ENCODE measurements around the gene COL16A1. TPM values are rescaled to one million over a fixed set of nuclear protein-coding genes. Genes with fewer than 3 reads are reported as not detected.
A peak's percentile ranks its signal among the peaks of the same experiment; 100 is the strongest.

Gene COL16A1
- total RNA-seq, 1 experiment from 2014 or later, result 6.2 TPM

DNA sequence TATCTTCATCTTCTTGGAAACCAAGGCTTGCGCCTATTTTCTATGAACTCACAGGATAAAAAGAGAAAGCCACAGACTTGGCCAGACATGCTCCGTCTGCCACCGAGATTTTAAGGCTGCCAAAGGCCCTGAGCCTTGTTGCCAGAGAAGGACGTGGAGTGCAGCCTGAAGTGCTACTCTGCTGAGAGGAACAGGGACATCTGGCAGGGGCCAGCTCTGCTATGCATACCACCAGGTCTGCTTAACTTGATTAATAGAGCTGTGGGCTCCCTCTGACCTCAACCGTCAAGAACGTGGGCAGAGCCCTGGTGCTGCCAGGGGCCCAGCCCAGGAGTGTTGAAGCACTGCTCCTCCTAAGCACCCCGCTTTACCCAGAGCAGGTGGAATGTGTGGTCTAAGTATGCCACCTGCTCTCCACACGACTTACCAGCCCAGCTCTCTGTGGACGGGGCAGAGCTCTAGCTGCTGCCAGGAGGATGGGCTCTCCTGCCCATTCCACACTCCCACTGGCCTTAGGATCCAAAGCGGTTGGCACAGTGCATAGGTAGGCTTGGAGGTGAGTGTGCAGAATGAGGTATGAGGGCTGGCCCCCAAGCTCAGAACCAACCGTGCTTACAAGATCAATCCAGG lies 75.8 kb downstream of the COL16A1 start:
- H3K27ac ChIP-seq (ENCODE audit: insufficient read length, low read depth, low read length), result no peak overlapping the region
- peak overlapping the region in 2 of 3 experiments; percentile 15 to 18; a peak in 1 of 7 replicates for H3K27ac Mint-ChIP-seq
- WGBS (ENCODE audit: extremely low coverage, insufficient read length, low lambda C conversion rate), result no CpG with 5 or more reads among the region's 11 CpGs
- H3K4me3 Mint-ChIP-seq, result no peak overlapping the region
- no peaks in the 10 kb centered on the region for H3K23me2 ChIP-seq (ENCODE audit: insufficient read length, low read depth, low read length, poor library complexity, severe bottlenecking)
- no peaks in the 10 kb centered on the region for H3K27me3 Mint-ChIP-seq (ENCODE audit: low read depth)
- H3K4ac ChIP-seq (ENCODE audit: low read depth, low read length), result no peak overlapping the region
- H3K18ac ChIP-seq (ENCODE audit: insufficient read length, low read depth, low read length), result no peak overlapping the region
- no peak overlapping the region for H2AFZ ChIP-seq (ENCODE audit: low read length)
- H3K27me3 ChIP-seq (ENCODE audit: insufficient read depth, low read length), result no peaks in the 10 kb centered on the region
- H3K9me3 ChIP-seq (ENCODE audit: control insufficient read depth, low read depth, low read length), result no peaks in the 10 kb centered on the region
- DNase-seq, result no peak
- no peak overlapping the region for H2BK5ac ChIP-seq (ENCODE audit: insufficient read length, low read length)
- no peak overlapping the region for H2BK120ac ChIP-seq (ENCODE audit: low read depth, low read length, poor library complexity, severe bottlenecking)
- no peak overlapping the region for H4K91ac ChIP-seq (ENCODE audit: insufficient read length, low read depth, low read length)
- H3T11ph ChIP-seq (ENCODE audit: low read length), result no peak overlapping the region
- H3K4me2 ChIP-seq (ENCODE audit: insufficient read depth, insufficient read length, low read length), result no peak overlapping the region
- H3K79me2 ChIP-seq (ENCODE audit: insufficient read depth, low read length), result no peaks in the 10 kb centered on the region
- H3K79me1 ChIP-seq (ENCODE audit: insufficient read depth, low read depth, low read length, poor library complexity, severe bottlenecking), result no peaks in the 10 kb centered on the region
- no peak overlapping the region for H2BK12ac ChIP-seq (ENCODE audit: insufficient read length, low read depth, low read length)
- H3K14ac ChIP-seq (ENCODE audit: insufficient read depth, low read length), result no peak overlapping the region
- no peak overlapping the region for H3K9ac ChIP-seq (ENCODE audit: extremely low read depth, insufficient read length, low read length)
- H4K8ac ChIP-seq (replicated peaks; ENCODE audit: insufficient read length, low read depth, low read length), result no peak overlapping the region
- H2AK5ac ChIP-seq (ENCODE audit: insufficient read length, low read length), result no peak overlapping the region
- H4K5ac ChIP-seq (ENCODE audit: insufficient read length, low read depth, low read length), result no peak overlapping the region
- no peak overlapping the region for H2BK20ac ChIP-seq (ENCODE audit: low read depth, low read length, poor library complexity, severe bottlenecking)
- H3K9me3 Mint-ChIP-seq, result no peaks in the 10 kb centered on the region
- H4K20me1 ChIP-seq (ENCODE audit: control insufficient read depth, insufficient read depth, insufficient read length), result no peaks in the 10 kb centered on the region
- no peak overlapping the region for H2BK15ac ChIP-seq (ENCODE audit: low read depth, low read length)
- H3K4me1 ChIP-seq (ENCODE audit: insufficient read depth, low read length), result no peaks in the 10 kb centered on the region
- H3K36me3 Mint-ChIP-seq (ENCODE audit: insufficient read depth in 1 of 3, low read depth in 3 of 3), result peaks cover 5 to 29% (median 23%) of the 10 kb centered on the region in 3 experiments; a peak in 6 of 7 replicates
- no peak overlapping the region for H3K23ac ChIP-seq (ENCODE audit: insufficient read length, low read depth, low read length)
- peaks cover 7 to 16% of the 10 kb centered on the region in 2 experiments for H3K4me1 Mint-ChIP-seq
- H3K56ac ChIP-seq (ENCODE audit: insufficient read length, low read depth, low read length), result no peak overlapping the region
- TF ChIP-seq, protein P1, sequence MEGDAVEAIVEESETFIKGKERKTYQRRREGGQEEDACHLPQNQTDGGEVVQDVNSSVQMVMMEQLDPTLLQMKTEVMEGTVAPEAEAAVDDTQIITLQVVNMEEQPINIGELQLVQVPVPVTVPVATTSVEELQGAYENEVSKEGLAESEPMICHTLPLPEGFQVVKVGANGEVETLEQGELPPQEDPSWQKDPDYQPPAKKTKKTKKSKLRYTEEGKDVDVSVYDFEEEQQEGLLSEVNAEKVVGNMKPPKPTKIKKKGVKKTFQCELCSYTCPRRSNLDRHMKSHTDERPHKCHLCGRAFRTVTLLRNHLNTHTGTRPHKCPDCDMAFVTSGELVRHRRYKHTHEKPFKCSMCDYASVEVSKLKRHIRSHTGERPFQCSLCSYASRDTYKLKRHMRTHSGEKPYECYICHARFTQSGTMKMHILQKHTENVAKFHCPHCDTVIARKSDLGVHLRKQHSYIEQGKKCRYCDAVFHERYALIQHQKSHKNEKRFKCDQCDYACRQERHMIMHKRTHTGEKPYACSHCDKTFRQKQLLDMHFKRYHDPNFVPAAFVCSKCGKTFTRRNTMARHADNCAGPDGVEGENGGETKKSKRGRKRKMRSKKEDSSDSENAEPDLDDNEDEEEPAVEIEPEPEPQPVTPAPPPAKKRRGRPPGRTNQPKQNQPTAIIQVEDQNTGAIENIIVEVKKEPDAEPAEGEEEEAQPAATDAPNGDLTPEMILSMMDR (conservative IDR thresholded peaks at IDR 0.05), result no peak

Measured in H9 (cell line).